ENCODE measurements around the gene BBX. TPM values are rescaled to one million over a fixed set of nuclear protein-coding genes. Genes with fewer than 3 reads are reported as not detected.
A peak's percentile ranks its signal among the peaks of the same experiment; 100 is the strongest.

BBX gene
- total and polyA plus RNA-seq, 7 experiments from 2014 or later, result 44.3 to 120 (median 93.4) TPM

- CTCF ChIA-PET, result interaction anchor here (7.9 kb wide), 1 partner anchor 69 kb away, joined by 59 read pairs; no protein-coding TSS in a partner anchor
Measured at GRCh38 chr3:107745354-107745753, 222.6 kb downstream of the BBX start.

GRCh38 chr3:107752202-107752990, 229.6 kb downstream of the BBX start:
- intact Hi-C loops (cut with micrococcal nuclease), result loop anchor here (10.0 kb wide), 2 partner anchors 572 to 802 kb away; no protein-coding TSS in a partner anchor
- H3K27ac ChIP-seq (ENCODE audit: low read depth, low read length), result no peak overlapping the region
- H3K4me1 Mint-ChIP-seq, result peaks cover 0 to 11% (median 0%) of the 10 kb centered on the region in 7 donors
- H3K9me3 ChIP-seq (ENCODE audit: control insufficient read depth in 2 of 3, low read length in 3 of 3), result no peaks in the 10 kb centered on the region
- DNase-seq (peak in 1 of 9 donors; percentile 14), ATAC-seq (no peak)
- H3K4me3 Mint-ChIP-seq, result no peak overlapping the region
- peak overlapping the region in 2 of 9 donors; percentile 8 to 39 for H3K27ac Mint-ChIP-seq
- POLR2A ChIA-PET, result no interaction called here
- H3K4me1 ChIP-seq (ENCODE audit: control insufficient read depth in 2 of 2, insufficient read depth in 2 of 2, low read length in 2 of 2), result no peaks in the 10 kb centered on the region
- peaks cover 0 to 20% (median 0%) of the 10 kb centered on the region in 3 experiments for H3K36me3 ChIP-seq (ENCODE audit: control insufficient read depth in 2 of 3, insufficient read depth in 3 of 3, low read length in 3 of 3)
- H3K36me3 Mint-ChIP-seq, result peaks cover 0 to 33% (median 6%) of the 10 kb centered on the region in 5 donors
- no peaks in the 10 kb centered on the region for H3K27me3 Mint-ChIP-seq
- H3K9me3 Mint-ChIP-seq, result no peaks in the 10 kb centered on the region
- no peak overlapping the region for H3K4me3 ChIP-seq (ENCODE audit: low read length)
- CTCF ChIA-PET, result interaction anchor here (0.6 to 1.2 kb wide), 3 partner anchors 62 to 351 kb away, joined by 3 to 4 read pairs (median 3); no protein-coding TSS in a partner anchor
- no peaks in the 10 kb centered on the region for H3K27me3 ChIP-seq (ENCODE audit: control insufficient read depth in 2 of 2, insufficient read depth in 2 of 2, low read length in 2 of 2)

More at GRCh38 chr3:107745354-107745753, 222.6 kb downstream of the BBX start:
- H3K4me1 ChIP-seq (ENCODE audit: control insufficient read depth in 2 of 2, insufficient read depth in 2 of 2, low read length in 2 of 2), result no peaks in the 10 kb centered on the region
- H3K4me3 ChIP-seq (ENCODE audit: low read length), result no peak overlapping the region
- Mint-ChIP-seq H3K36me3 (peaks cover 0 to 15% (median 4%) of the 10 kb centered on the region in 5 donors), H3K9me3 (no peaks in the 10 kb centered on the region), H3K27me3 (no peaks in the 10 kb centered on the region), H3K4me1 (peaks cover 0 to 4% (median 0%) of the 10 kb centered on the region in 7 donors), H3K27ac (no peak overlapping the region), H3K4me3 (no peak overlapping the region)
- POLR2A ChIA-PET, result no interaction called here
- no peaks in the 10 kb centered on the region for H3K27me3 ChIP-seq (ENCODE audit: control insufficient read depth in 2 of 2, insufficient read depth in 2 of 2, low read length in 2 of 2)
- H3K36me3 ChIP-seq (ENCODE audit: control insufficient read depth in 2 of 3, insufficient read depth in 3 of 3, low read length in 3 of 3), result peaks cover 0 to 20% (median 6%) of the 10 kb centered on the region in 3 experiments
- ATAC-seq (no peak), DNase-seq (no peak)
- H3K9me3 ChIP-seq (ENCODE audit: control insufficient read depth in 2 of 3, low read length in 3 of 3), result no peaks in the 10 kb centered on the region
- intact Hi-C loops (cut with micrococcal nuclease), result no loop called here
- H3K27ac ChIP-seq (ENCODE audit: low read depth, low read length), result no peak overlapping the region

- Mint-ChIP-seq H3K9me3 (no peaks in the 10 kb centered on the region), H3K36me3 (peaks cover 0 to 41% (median 10%) of the 10 kb centered on the region in 5 donors), H3K27ac (peak overlapping the region in 1 of 9 donors; percentile 28), H3K4me3 (no peak overlapping the region), H3K27me3 (no peaks in the 10 kb centered on the region), H3K4me1 (peaks cover 0 to 11% (median 0%) of the 10 kb centered on the region in 7 donors)
- CTCF ChIA-PET, result no interaction called here
- H3K4me3 ChIP-seq (ENCODE audit: low read length), result no peak overlapping the region
- intact Hi-C loops (cut with micrococcal nuclease), result loop anchor here (10.0 kb wide), 2 partner anchors 571 to 801 kb away; no protein-coding TSS in a partner anchor
- no peaks in the 10 kb centered on the region for H3K27me3 ChIP-seq (ENCODE audit: control insufficient read depth in 2 of 2, insufficient read depth in 2 of 2, low read length in 2 of 2)
- no peak overlapping the region for H3K27ac ChIP-seq (ENCODE audit: low read depth, low read length)
- H3K4me1 ChIP-seq (ENCODE audit: control insufficient read depth in 2 of 2, insufficient read depth in 2 of 2, low read length in 2 of 2), result no peaks in the 10 kb centered on the region
- ATAC-seq, result peak; percentile 50
- H3K9me3 ChIP-seq (ENCODE audit: control insufficient read depth in 2 of 3, low read length in 3 of 3), result no peaks in the 10 kb centered on the region
- H3K36me3 ChIP-seq (ENCODE audit: control insufficient read depth in 2 of 3, insufficient read depth in 3 of 3, low read length in 3 of 3), result peaks cover 0 to 12% (median 0%) of the 10 kb centered on the region in 3 experiments
- peak in 3 of 9 donors; percentile 4 to 23 (median 9) for DNase-seq
- POLR2A ChIA-PET, result no interaction called here
Measured at GRCh38 chr3:107753494-107753893, 230.7 kb downstream of the BBX start.

GRCh38 chr3:107753976-107754375, 231.2 kb downstream of the BBX start:
- Histone ChIP-seq H3K9me3 (ENCODE audit: control insufficient read depth in 2 of 3, low read length in 3 of 3) (no peaks in the 10 kb centered on the region), H3K36me3 (ENCODE audit: control insufficient read depth in 2 of 3, insufficient read depth in 3 of 3, low read length in 3 of 3) (peaks cover 0 to 8% (median 0%) of the 10 kb centered on the region in 3 experiments), H3K27ac (ENCODE audit: low read depth, low read length) (no peak overlapping the region), H3K4me3 (ENCODE audit: low read length) (no peak overlapping the region), H3K27me3 (ENCODE audit: control insufficient read depth in 2 of 2, insufficient read depth in 2 of 2, low read length in 2 of 2) (no peaks in the 10 kb centered on the region), H3K4me1 (ENCODE audit: control insufficient read depth in 2 of 2, insufficient read depth in 2 of 2, low read length in 2 of 2) (no peaks in the 10 kb centered on the region)
- Mint-ChIP-seq H3K9me3 (no peaks in the 10 kb centered on the region), H3K4me3 (no peak overlapping the region), H3K27ac (no peak overlapping the region), H3K36me3 (peaks cover 0 to 45% (median 12%) of the 10 kb centered on the region in 5 donors), H3K27me3 (no peaks in the 10 kb centered on the region), H3K4me1 (peaks cover 0 to 11% (median 0%) of the 10 kb centered on the region in 7 donors)
- intact Hi-C loops (cut with micrococcal nuclease), result loop anchor here (10.0 kb wide), 2 partner anchors 571 to 801 kb away; no protein-coding TSS in a partner anchor
- DNase-seq, result no peak
- POLR2A ChIA-PET, result no interaction called here
- no peak for ATAC-seq
- CTCF ChIA-PET, result no interaction called here

GRCh38 chr3:107756649-107757048, 233.9 kb downstream of the BBX start:
- POLR2A ChIA-PET, result no interaction called here
- peaks cover 9 to 59% (median 32%) of the 10 kb centered on the region in 5 donors for H3K36me3 Mint-ChIP-seq

GRCh38 chr3:107757140-107757539, 234.4 kb downstream of the BBX start:
- Histone ChIP-seq H3K4me1 (ENCODE audit: control insufficient read depth in 2 of 2, insufficient read depth in 2 of 2, low read length in 2 of 2) (no peaks in the 10 kb centered on the region), H3K4me3 (ENCODE audit: low read length) (no peak overlapping the region), H3K27ac (ENCODE audit: low read depth, low read length) (no peak overlapping the region), H3K9me3 (ENCODE audit: control insufficient read depth in 2 of 3, low read length in 3 of 3) (no peaks in the 10 kb centered on the region), H3K36me3 (ENCODE audit: control insufficient read depth in 2 of 3, insufficient read depth in 3 of 3, low read length in 3 of 3) (peaks cover 0 to 8% (median 0%) of the 10 kb centered on the region in 3 experiments), H3K27me3 (ENCODE audit: control insufficient read depth in 2 of 2, insufficient read depth in 2 of 2, low read length in 2 of 2) (no peaks in the 10 kb centered on the region)
- no peak overlapping the region for H3K27ac Mint-ChIP-seq
- ChIA-PET POLR2A (no interaction called here), CTCF (interaction anchor here (0.9 to 1.0 kb wide), 2 partner anchors 10 to 16 kb away, joined by 3 to 4 read pairs; no protein-coding TSS in a partner anchor)
- intact Hi-C loops (cut with micrococcal nuclease), result loop anchor here (10.0 kb wide), 2 partner anchors 568 to 798 kb away; no protein-coding TSS in a partner anchor
- H3K4me3 Mint-ChIP-seq, result no peak overlapping the region
- H3K27me3 Mint-ChIP-seq, result no peaks in the 10 kb centered on the region
- peaks cover 0 to 5% (median 0%) of the 10 kb centered on the region in 11 donors for H3K9me3 Mint-ChIP-seq
- DNase-seq, result no peak
- H3K36me3 Mint-ChIP-seq, result peaks cover 9 to 64% (median 33%) of the 10 kb centered on the region in 5 donors
- ATAC-seq, result no peak
- H3K4me1 Mint-ChIP-seq, result peaks cover 0 to 11% (median 0%) of the 10 kb centered on the region in 7 donors

More at GRCh38 chr3:107756649-107757048, 233.9 kb downstream of the BBX start:
- CTCF ChIA-PET, result interaction anchor here (0.9 to 1.0 kb wide), 2 partner anchors 11 to 15 kb away, joined by 3 to 4 read pairs; no protein-coding TSS in a partner anchor
- H3K4me1 Mint-ChIP-seq, result peaks cover 0 to 11% (median 0%) of the 10 kb centered on the region in 7 donors
- peaks cover 0 to 8% (median 0%) of the 10 kb centered on the region in 3 experiments for H3K36me3 ChIP-seq (ENCODE audit: control insufficient read depth in 2 of 3, insufficient read depth in 3 of 3, low read length in 3 of 3)
- no peak overlapping the region for H3K4me3 ChIP-seq (ENCODE audit: low read length)
- no peaks in the 10 kb centered on the region for H3K27me3 ChIP-seq (ENCODE audit: control insufficient read depth in 2 of 2, insufficient read depth in 2 of 2, low read length in 2 of 2)
- peaks cover 0 to 5% (median 0%) of the 10 kb centered on the region in 11 donors for H3K9me3 Mint-ChIP-seq
- no peaks in the 10 kb centered on the region for H3K4me1 ChIP-seq (ENCODE audit: control insufficient read depth in 2 of 2, insufficient read depth in 2 of 2, low read length in 2 of 2)
- H3K9me3 ChIP-seq (ENCODE audit: control insufficient read depth in 2 of 3, low read length in 3 of 3), result no peaks in the 10 kb centered on the region
- intact Hi-C loops (cut with micrococcal nuclease), result loop anchor here (10.0 kb wide), 2 partner anchors 568 to 798 kb away; no protein-coding TSS in a partner anchor
- H3K27ac Mint-ChIP-seq, result no peak overlapping the region
- DNase-seq, result no peak
- no peak for ATAC-seq
- no peak overlapping the region for H3K4me3 Mint-ChIP-seq
- H3K27ac ChIP-seq (ENCODE audit: low read depth, low read length), result no peak overlapping the region
- no peaks in the 10 kb centered on the region for H3K27me3 Mint-ChIP-seq

Measured in naive thymus-derived CD4-positive, alpha-beta T cell (primary cell).